Fibroblast of skin of right biceps (primary cell): Measurements from ENCODE around the gene CNOT3.
"Not testable (repeated sequence)": the region's sequence is repeated elsewhere in the genome, so short reads cannot be mapped to it uniquely, and the experiment has no call there.

Experiments
- DNase-seq: peaks from one replicate; pipeline ENCODE4 v3.0.0-alpha.2; 2013

Gene CNOT3

GRCh38 chr19:54173359-54173699 is 35.8 kb downstream of the CNOT3 start:
- no peak for DNase-seq

GRCh38 chr19:54173951-54174834 is 36.6 kb downstream of the CNOT3 start:
- DNase-seq, result no peak

- DNase-seq, result no peak
Observed at GRCh38 chr19:54178581-54179261, 41.2 kb downstream of the CNOT3 start.

GRCh38 chr19:54179262-54179852 is 41.8 kb downstream of the CNOT3 start:
- no peak for DNase-seq

- DNase-seq, result peak; percentile 45
Observed at GRCh38 chr19:54179921-54180461, 42.4 kb downstream of the CNOT3 start.

- no peak for DNase-seq
Observed at GRCh38 chr19:54180691-54181091, 43.1 kb downstream of the CNOT3 start.

- not testable (repeated sequence) for DNase-seq
Observed at GRCh38 chr19:54181894-54182293, 44.3 kb downstream of the CNOT3 start.

GRCh38 chr19:54183431-54183830 is 45.9 kb downstream of the CNOT3 start:
- DNase-seq, result no peak

GRCh38 chr19:54186351-54186750 is 48.8 kb downstream of the CNOT3 start:
- DNase-seq, result no peak

- DNase-seq, result no peak
Observed at GRCh38 chr19:54186934-54187381, 49.4 kb downstream of the CNOT3 start.

GRCh38 chr19:54188215-54188871 is 50.8 kb downstream of the CNOT3 start:
- DNase-seq, result peak; percentile 76

- DNase-seq, result no peak
Observed at GRCh38 chr19:54189145-54189734, 51.7 kb downstream of the CNOT3 start, which contains the start of gene MBOAT7. TSS of gene MBOAT7 (minus strand) at chr19:54189580. CDS start at chr19:54188508, 1,072 bp downstream.

GRCh38 chr19:54189735-54190502 is 52.4 kb downstream of the CNOT3 start:
- DNase-seq, result peak; percentile 100

- DNase-seq, result peak; percentile 99
Observed at GRCh38 chr19:54190503-54191010, 53.0 kb downstream of the CNOT3 start.

- peak; percentile 81 for DNase-seq
Observed at GRCh38 chr19:54191011-54191810, 53.6 kb downstream of the CNOT3 start, which contains the start of gene TSEN34. TSS of gene TSEN34 (plus strand) at chr19:54191308. CDS start at chr19:54191365, 57 bp downstream.

- DNase-seq, result no peak
Observed at GRCh38 chr19:54191811-54192453, 54.4 kb downstream of the CNOT3 start.

- DNase-seq, result no peak
Observed at GRCh38 chr19:54193011-54193410, 55.4 kb downstream of the CNOT3 start.

GRCh38 chr19:54194463-54194862 is 56.9 kb downstream of the CNOT3 start:
- not testable (repeated sequence) for DNase-seq

GRCh38 chr19:54196536-54196935 is 59.0 kb downstream of the CNOT3 start:
- DNase-seq, result no peak

GRCh38 chr19:54197121-54197520 is 59.6 kb downstream of the CNOT3 start:
- no peak for DNase-seq
